Epithelial cell of prostate (primary cell): ENCODE data around the gene PTGER3.
"Not testable (repeated sequence)": the region's sequence is repeated elsewhere in the genome, so short reads cannot be mapped to it uniquely, and the experiment has no call there.

Experiments used
- DNase-seq: peaks from one replicate; pipeline ENCODE4 v3.0.0-alpha.2; 2011; ENCODE audit warnings: low read depth, low spot score
- H3K27ac ChIP-seq: fragments of 450-650 bp; 2 replicates; pipeline ENCODE4 v1.5.1; 2017; ENCODE audit warnings: mild to moderate bottlenecking

PTGER3 gene

GRCh38 chr1:71019233-71019969, 28.2 kb downstream of the PTGER3 start:
- no peak for DNase-seq
- no peak overlapping the region for H3K27ac ChIP-seq

DNA sequence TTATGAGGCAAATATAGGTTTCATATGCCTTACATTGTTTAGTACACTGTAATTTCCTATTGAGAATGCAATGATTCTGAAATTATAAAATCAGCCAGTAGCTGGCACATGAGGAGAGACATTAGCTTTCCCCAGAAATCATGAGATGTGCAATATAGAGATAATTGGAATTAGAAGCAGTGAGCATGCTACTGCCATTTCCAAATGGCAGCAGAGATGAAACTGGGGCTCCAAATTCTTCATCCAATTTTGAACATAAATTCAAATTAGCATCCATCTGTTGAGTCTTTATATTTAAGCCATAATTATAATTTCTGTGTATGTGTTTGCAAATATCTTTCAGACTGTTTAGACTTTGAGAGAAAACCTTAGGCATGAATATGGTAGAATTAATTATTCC, 28.8 kb downstream of the PTGER3 start:
- no peak overlapping the region for H3K27ac ChIP-seq
- DNase-seq, result no peak

GRCh38 chr1:71015745-71016144, 31.9 kb downstream of the PTGER3 start:
- DNase-seq, result no peak
- no peak overlapping the region for H3K27ac ChIP-seq

DNA sequence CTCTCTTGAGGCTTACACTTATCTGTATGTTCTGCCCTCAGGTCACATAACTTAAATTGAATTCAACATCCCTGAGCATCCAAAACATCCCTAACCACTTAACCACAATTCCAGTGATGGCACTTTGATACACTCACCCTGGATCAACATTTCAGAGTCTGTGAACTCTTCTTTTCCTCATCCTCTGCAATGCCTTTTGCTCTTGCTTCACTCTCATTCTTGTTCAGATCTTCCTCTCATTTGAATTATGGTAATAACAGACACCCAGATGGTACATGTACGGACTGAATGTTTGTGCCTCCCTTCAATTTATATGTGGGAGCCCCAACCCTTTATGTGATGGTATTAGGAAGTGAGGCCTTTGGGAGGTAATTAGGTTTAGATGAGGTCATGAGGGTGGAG, 33.4 kb downstream of the PTGER3 start:
- DNase-seq, result no peak
- H3K27ac ChIP-seq, result no peak overlapping the region

DNA sequence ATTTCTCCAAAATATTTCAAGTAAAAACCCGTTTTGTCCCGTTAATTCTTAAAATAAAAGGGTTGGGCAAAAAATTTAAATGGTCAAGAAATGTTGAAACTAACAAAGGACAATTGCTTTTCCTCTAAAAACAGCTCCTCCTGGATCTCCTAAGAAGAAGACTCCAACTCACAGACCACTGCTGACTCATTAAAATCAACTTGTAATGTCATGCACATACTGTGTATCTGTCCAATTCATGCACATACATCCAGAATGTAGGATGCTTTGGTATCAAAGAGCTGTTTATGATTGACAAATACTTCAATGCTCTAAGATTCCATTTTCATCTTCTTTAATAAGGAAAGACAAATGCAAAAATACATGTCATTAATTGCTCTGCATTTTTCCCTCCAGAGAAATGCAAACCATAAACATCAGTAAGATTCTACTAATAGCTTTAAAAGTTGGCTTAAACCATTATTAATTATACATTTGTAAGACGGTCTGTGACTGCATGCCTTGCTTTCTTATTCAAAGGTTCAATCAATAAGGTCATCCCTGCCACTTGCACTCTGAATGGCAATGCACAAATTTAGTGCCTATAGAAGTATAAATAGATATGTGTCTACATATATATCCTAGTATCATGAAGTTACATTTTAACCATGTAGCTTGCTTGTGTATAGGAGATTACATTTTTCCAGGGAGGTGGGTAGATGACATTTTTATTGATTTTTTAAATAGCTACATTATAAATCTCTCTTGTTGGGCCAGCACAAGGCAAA, 44.7 kb downstream of the PTGER3 start:
- no peak overlapping the region for H3K27ac ChIP-seq
- DNase-seq, result no peak

DNA sequence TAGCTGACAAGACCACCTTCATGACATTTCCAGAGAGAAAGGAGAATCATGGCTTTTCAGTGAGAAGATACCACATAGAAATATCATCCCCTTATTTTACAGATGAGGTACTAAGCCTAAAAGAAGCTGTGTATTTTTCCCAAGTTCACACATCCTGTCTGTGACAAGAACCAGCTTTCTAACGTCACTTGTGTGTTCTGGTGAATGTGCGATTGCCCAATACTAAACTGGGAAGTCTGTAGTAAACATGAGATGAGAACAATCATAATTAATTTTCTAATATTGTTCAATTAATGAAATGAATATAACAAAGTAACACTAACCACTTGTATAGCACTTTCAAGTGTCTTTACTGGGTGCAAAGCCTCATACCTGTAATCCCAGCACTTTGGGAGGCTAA, 46.0 kb downstream of the PTGER3 start:
- no peak overlapping the region for H3K27ac ChIP-seq
- DNase-seq, result no peak

DNA sequence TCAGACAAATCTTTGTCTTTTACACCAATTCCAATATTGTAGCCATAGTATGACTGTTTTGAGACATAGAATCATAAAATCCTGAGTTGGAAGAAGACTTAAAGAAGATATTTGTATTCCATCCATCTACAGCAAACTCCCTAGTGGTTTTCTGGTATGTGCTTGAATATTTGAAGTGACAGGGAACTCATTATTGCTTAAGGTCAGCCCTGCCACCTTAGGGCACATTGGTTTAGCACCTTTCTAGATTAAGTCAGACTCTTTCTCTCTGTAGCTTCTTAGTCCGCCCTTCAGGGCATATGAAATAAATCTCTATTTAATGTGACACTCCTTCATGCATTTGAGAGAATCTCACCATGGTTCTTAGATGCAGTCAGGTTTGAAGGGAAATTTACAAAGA, 49.8 kb downstream of the PTGER3 start:
- DNase-seq, result no peak

GRCh38 chr1:70994753-70995268, 52.8 kb downstream of the PTGER3 start:
- no peak for DNase-seq
- H3K27ac ChIP-seq, result no peak overlapping the region

More for the DNA sequence above, 49.8 kb downstream of the PTGER3 start:
- H3K27ac ChIP-seq, result no peak overlapping the region

GRCh38 chr1:70993798-70994197, 53.8 kb downstream of the PTGER3 start:
- H3K27ac ChIP-seq, result no peak overlapping the region
- no peak for DNase-seq

DNA sequence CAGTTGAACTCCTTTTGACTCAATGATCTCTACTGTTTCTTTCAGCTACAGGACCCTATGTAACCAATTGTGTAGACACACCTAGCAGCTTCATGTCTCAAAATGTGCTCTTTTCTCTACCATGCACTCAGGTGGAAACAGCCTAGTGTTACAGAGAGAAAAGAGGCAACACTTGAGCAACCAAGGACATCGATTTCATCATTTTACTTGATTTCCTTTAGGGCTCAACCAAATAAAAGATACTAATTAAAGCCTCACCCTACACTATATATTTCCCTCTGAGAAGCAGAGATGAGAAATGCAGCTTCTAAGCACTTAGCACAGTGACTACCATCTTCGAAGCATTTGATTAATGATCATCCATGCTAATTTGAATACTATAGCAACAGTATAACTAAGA, 55.1 kb downstream of the PTGER3 start:
- no peak for DNase-seq

GRCh38 chr1:70990469-70991253, 57.0 kb downstream of the PTGER3 start:
- DNase-seq, result no peak
- H3K27ac ChIP-seq, result no peak overlapping the region

More for the DNA sequence above, 55.1 kb downstream of the PTGER3 start:
- H3K27ac ChIP-seq, result no peak overlapping the region

DNA sequence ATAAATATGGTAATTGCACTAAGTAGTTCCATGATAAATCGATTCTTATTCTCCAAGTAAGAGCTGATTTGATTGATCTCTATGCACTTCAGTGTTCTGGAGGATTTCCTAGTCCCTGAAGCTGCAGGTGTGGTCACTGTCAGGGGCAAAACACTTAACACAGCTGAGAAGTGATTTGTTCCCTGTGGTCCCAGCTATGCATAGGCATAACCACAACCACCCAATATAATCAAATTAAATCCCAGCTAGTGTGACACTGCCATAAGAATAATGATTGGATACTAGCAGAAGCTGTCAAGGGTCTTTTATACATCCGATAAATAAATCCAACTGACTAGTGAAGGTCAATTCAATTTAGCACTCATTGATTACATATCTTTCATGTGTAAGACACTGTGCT, 60.1 kb downstream of the PTGER3 start:
- no peak overlapping the region for H3K27ac ChIP-seq
- DNase-seq, result no peak

DNA sequence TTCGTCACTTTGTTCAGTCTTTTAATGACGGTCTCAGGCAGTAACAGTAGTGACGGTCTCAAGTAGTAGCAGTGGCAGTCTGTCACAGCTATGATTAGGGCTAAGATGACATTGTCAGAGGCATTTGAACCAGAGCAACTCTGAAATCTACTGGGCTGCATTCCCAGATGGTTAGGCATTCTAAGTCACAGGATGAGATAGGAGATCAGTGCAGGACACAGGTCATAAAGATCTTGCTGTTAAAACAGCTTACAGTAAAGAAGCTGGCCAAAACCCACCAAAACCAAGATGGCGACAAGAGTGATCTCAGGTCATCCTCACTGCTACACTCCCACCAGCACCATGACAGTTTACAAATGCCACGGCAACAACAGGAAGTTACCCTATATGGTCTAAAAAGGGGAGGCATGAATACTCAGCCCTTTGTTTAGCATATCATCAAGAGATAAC, 61.8 kb downstream of the PTGER3 start:
- not testable (repeated sequence) for H3K27ac ChIP-seq, DNase-seq

- not testable (repeated sequence) for H3K27ac ChIP-seq, DNase-seq
Observed at GRCh38 chr1:70985278-70985677, 62.3 kb downstream of the PTGER3 start.

DNA sequence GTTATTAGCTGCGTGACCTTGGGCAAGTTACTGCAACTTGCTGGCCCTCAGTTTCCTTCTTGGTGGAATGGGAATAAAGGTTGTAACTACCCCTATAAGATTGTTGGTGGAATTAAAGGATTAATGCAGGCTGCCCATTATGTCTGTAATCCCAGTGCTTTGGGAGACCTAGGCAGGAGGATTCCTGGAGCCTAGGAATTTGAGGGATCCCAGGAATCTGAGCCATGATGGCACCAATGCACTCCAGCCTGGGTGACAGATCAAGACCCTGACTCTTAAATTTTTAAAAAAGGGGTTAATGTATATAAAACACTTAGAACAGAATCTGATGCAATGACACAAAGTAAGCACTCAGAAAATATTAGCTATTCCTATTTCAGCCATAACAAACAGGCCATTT, 67.3 kb downstream of the PTGER3 start:
- no peak for DNase-seq
- no peak overlapping the region for H3K27ac ChIP-seq

DNA sequence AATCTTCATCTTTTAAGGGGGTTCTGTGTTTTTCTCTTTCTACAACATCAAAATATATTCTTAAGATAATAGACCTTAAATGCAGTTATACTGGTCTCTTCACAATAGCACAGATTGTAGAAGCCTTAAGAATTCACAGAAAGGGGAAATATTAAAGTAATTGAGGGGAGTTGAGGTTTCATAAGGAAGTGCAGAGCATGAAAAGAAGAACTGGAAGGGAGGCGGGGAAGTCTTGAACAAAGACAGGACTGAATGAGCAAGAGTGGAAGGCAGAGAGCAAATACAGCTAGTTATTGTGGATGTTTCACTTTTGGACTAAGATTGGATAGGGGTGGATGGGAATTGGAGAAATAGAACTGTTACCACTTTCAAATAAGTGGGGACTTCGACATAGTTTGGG, 67.7 kb downstream of the PTGER3 start:
- H3K27ac ChIP-seq, result no peak overlapping the region
- no peak for DNase-seq

DNA sequence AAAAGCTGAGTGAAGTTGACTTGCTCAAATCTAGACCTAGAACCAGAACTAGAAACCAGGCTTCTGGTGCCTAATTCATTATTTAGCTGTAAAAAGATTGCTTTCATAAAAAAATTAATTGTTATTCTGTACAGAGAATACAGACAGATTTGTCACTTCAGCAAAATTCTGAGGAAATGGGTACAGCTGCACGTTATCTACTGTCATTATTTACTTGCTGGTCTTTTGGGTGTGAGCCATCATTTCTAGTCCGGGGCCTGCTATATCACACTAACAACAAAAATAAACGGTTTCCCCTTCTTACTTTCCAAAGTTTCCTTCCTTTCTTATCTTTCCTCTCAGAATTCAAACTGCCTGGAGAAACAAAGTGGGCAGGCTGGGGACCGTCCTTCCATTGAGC, 68.3 kb downstream of the PTGER3 start:
- no peak for DNase-seq
- no peak overlapping the region for H3K27ac ChIP-seq

- DNase-seq, result no peak
- no peak overlapping the region for H3K27ac ChIP-seq
Observed at GRCh38 chr1:70978623-70979022, 69.0 kb downstream of the PTGER3 start.

GRCh38 chr1:70977575-70977974, 70.0 kb downstream of the PTGER3 start:
- no peak for DNase-seq
- H3K27ac ChIP-seq, result no peak overlapping the region

DNA sequence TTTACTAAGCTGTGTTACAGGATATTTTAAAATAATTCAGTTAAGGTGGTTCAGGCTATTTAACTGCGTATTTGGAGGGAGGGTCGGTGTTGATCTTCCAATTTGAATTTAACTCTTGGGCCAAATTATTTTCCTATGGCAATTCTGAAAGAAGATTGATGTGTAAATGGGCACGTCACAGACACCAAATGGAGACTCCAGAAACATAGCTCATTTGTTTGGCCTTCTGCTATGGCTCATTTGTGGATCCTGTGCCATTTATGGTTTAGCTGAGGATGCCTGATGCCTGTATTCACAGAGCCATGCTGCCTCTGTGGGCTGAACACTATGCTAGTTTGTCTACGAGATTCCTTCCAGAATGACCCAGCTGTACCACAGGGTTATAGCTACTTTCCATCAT, 70.6 kb downstream of the PTGER3 start:
- no peak overlapping the region for H3K27ac ChIP-seq
- no peak for DNase-seq

DNA sequence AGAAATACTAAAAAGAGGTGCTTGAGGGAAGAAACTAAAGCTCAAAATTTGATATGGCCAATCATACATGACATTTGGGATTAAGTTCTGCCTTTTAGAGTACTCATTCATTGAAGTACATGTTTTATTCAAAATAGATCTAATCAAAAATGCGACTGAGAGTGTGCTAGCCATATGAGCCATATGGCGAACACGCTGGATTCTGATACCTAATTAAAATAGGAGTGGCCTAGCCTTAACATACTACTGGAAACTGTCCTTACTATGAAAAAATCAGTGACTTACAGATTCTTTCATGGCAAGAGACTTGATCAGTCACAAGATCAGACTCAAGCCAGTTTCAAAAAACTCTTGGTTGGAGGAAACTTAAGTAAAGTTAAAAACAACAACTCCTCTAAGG, 73.9 kb downstream of the PTGER3 start:
- no peak overlapping the region for H3K27ac ChIP-seq
- no peak for DNase-seq
